HCT116 (cell line): Measurements from ENCODE around the gene RAB4B. TPM values are rescaled to one million over a fixed set of nuclear protein-coding genes. Genes with fewer than 3 reads are reported as not detected.

Experiments used
- ATAC-seq: fragments of 200-7000 bp; cut with Tn5 transposase; 2 replicates; pipeline ENCODE4 v1.9.1; 2020; ENCODE audit warnings: mild to moderate bottlenecking, moderate library complexity
- BruUV-seq: library from RNA; stranded (reverse); fragments of 400-500 nt; replicated peaks from 2 replicates; lab custom pipeline; 2021; lab: Mats Ljungman, UMichigan
- CTCF ChIA-PET: fragments of 300-600 bp; sonication (Branson Sonifier 250); formaldehyde crosslinking; loops from one replicate; lab custom pipeline; 2021; ENCODE audit warnings: antibody characterized with exemption; lab: Charles Lee
- POLR2A ChIA-PET: fragments of 300-600, 350-600 bp; sonication (Branson Sonifier 250); formaldehyde crosslinking; loops from one replicate; lab custom pipeline; 2021; ENCODE audit warnings: antibody characterized with exemption; lab: Charles Lee
- RAD21 ChIA-PET, 2 experiments: fragments of 300-600 bp; sonication (Branson Sonifier 250); formaldehyde crosslinking; loops; one replicate each; lab custom pipeline; 2023; ENCODE audit warnings: low total read pairs in 2 of 2; ENCODE audit not compliant: uncharacterized antibody in 2 of 2, unreplicated experiment in 2 of 2, low non-redundant PET in 1 of 2; lab: Charles Lee
- DNase-seq: peaks from one replicate; pipeline ENCODE4 v3.0.0-alpha.2; 2010; ENCODE audit warnings: low read depth, low spot score
- H2AFZ ChIP-seq: fragments of 200-600 bp; shearing (Covaris generic), sonication (generic); 2 replicates; pipeline ENCODE4 v1.6.1; 2017; ENCODE audit warnings: low read depth, mixed run types, mixed read lengths, antibody characterized with exemption, low read length; ENCODE audit not compliant: poor library complexity, severe bottlenecking
- H3K27ac ChIP-seq: 2 replicates; pipeline ENCODE4 v1.5.1; 2012; ENCODE audit warnings: low read depth, low read length
- H3K27me3 ChIP-seq: fragments of 200-600 bp; sonication (generic); 2 replicates; pipeline ENCODE4 v1.6.1; 2016; ENCODE audit warnings: mixed run types, low read length, mixed read lengths; ENCODE audit not compliant: insufficient read depth
- H3K36me3 ChIP-seq, 2 experiments: fragments of 200-500 bp in 1 of 2; fragments of 200-600 bp in 1 of 2; sonication (Bioruptor generic) in 1 of 2; sonication (generic) in 1 of 2; 2 replicates each; pipeline versions ENCODE4 v1.5.1 to v1.6.1; 2014 to 2016; ENCODE audit warnings: low read length in 2 of 2, inconsistent platforms in 1 of 2, mixed read lengths in 1 of 2, mixed run types in 1 of 2; ENCODE audit not compliant: insufficient read depth in 2 of 2, control insufficient read depth in 1 of 2
- H3K4me1 ChIP-seq, 2 experiments: fragments of 200-600 bp in 1 of 2; sonication (generic) in 1 of 2; 2 replicates each; pipeline versions ENCODE4 v1.5.1 to v1.6.1; 2012 to 2017; ENCODE audit warnings: low read length in 2 of 2, inconsistent platforms in 1 of 2, mild to moderate bottlenecking in 1 of 2, mixed read lengths in 1 of 2, mixed run types in 1 of 2, moderate library complexity in 1 of 2; ENCODE audit not compliant: insufficient read depth in 2 of 2, control insufficient read depth in 1 of 2
- H3K4me2 ChIP-seq: fragments of 200-600 bp; sonication (generic); 2 replicates; pipeline ENCODE4 v1.6.1; 2017; ENCODE audit warnings: mixed run types, low read length, mixed read lengths
- H3K4me3 ChIP-seq, 2 experiments: fragments of 200-600 bp in 1 of 2; sonication (generic) in 1 of 2; replicated peaks in 1 of 2; 2 replicates each; pipeline ENCODE4 v1.5.1; 2011 to 2016; ENCODE audit warnings: low read length in 2 of 2, control low read depth in 1 of 2, low read depth in 1 of 2, mild to moderate bottlenecking in 1 of 2, mixed read lengths in 1 of 2, mixed run types in 1 of 2
- H3K79me2 ChIP-seq: fragments of 200-600 bp; sonication (generic); 2 replicates; pipeline ENCODE4 v1.6.1; 2017; ENCODE audit warnings: mild to moderate bottlenecking, mixed run types, low read length, moderate library complexity, mixed read lengths; ENCODE audit not compliant: insufficient read depth
- H3K9ac ChIP-seq: fragments of 200-600 bp; sonication (generic); 2 replicates; pipeline ENCODE4 v1.6.1; 2016; ENCODE audit warnings: low read length, mixed read lengths
- H3K9me2 ChIP-seq: fragments of 200-600 bp; sonication (generic), shearing (Covaris generic); 2 replicates; pipeline ENCODE4 v1.6.1; 2017; ENCODE audit warnings: mixed run types, mild to moderate bottlenecking, moderate library complexity; ENCODE audit not compliant: insufficient read depth
- H3K9me3 ChIP-seq, 2 experiments: fragments of 200-500 bp in 1 of 2; fragments of 200-600 bp in 1 of 2; sonication (Bioruptor generic) in 1 of 2; sonication (generic) in 1 of 2; 2 replicates each; pipeline ENCODE4 v1.6.1; 2014 to 2017; ENCODE audit warnings: low read length in 2 of 2, mixed read lengths in 2 of 2, inconsistent platforms in 1 of 2, low read depth in 1 of 2, mild to moderate bottlenecking in 1 of 2, mixed run types in 1 of 2, moderate library complexity in 1 of 2; ENCODE audit not compliant: control insufficient read depth in 1 of 2, insufficient read depth in 1 of 2
- H4K20me1 ChIP-seq: fragments of 200-600 bp; sonication (generic), shearing (Covaris generic); 2 replicates; pipeline ENCODE4 v1.6.1; 2017; ENCODE audit warnings: mixed run types, mild to moderate bottlenecking, moderate library complexity; ENCODE audit not compliant: insufficient read depth
- CTCF ChIP-seq, 3 experiments: fragments of 200-600 bp in 1 of 3; sonication (generic) in 1 of 3; IDR thresholded peaks in 2 of 3; conservative IDR thresholded peaks in 1 of 3; 2 replicates each; pipeline ENCODE4 v1.5.1; 2012 to 2017; ENCODE audit warnings: low read depth in 2 of 3, low read length in 2 of 3, antibody characterized with exemption in 1 of 3, borderline replicate concordance in 1 of 3, control low read depth in 1 of 3, mild to moderate bottlenecking in 1 of 3, mixed read lengths in 1 of 3, mixed run types in 1 of 3, moderate library complexity in 1 of 3; ENCODE audit not compliant: insufficient read depth in 1 of 3
- POLR2AphosphoS5 ChIP-seq: IDR thresholded peaks from 2 replicates; pipeline ENCODE4 v1.6.1; 2011; ENCODE audit warnings: mild to moderate bottlenecking, low read depth, low read length, moderate library complexity
- RAD21 ChIP-seq: IDR thresholded peaks from 2 replicates; pipeline ENCODE4 v1.6.1; 2012; ENCODE audit warnings: low read depth, mild to moderate bottlenecking
- ZBTB33 ChIP-seq: IDR thresholded peaks from 2 replicates; pipeline ENCODE4 v1.6.1; 2011; ENCODE audit warnings: mild to moderate bottlenecking, low read length, moderate library complexity; ENCODE audit not compliant: insufficient replicate concordance; ENCODE audit errors: extremely low read depth
- ZNF274 ChIP-seq: fragments of 200-500 bp; sonication (Bioruptor generic); IDR thresholded peaks from 2 replicates; pipeline ENCODE4 v1.6.1; 2014; ENCODE audit warnings: mild to moderate bottlenecking, low read depth, low read length, inconsistent platforms
- intact Hi-C: fragments of 100-400 bp; cut with micrococcal nuclease; formaldehyde crosslinking; loops from 2 replicates; pipeline ENCODE4 v1.10.0; 2022
- total RNA-seq: library from RNA; stranded (reverse); gene quantifications from one replicate; pipeline ENCODE4 v1.2.1, GENCODE V29; 2021; ENCODE audit not compliant: unreplicated experiment

RAB4B gene
- total RNA-seq, 1 experiment from 2014 or later, result 18.7 TPM

- no peak for DNase-seq
- POLR2A ChIA-PET, result interaction anchor here (1.5 kb wide), 1 partner anchor 9 kb away, joined by 3 read pairs; the partner anchor contains the start of gene EGLN2
Measured at GRCh38 chr19:40807147-40808020, 29.3 kb downstream of the RAB4B start.

More at GRCh38 chr19:40807147-40808020, 29.3 kb downstream of the RAB4B start:
- Histone ChIP-seq H3K79me2 (peaks cover 56% of the 10 kb centered on the region), H3K9me3 (no peaks in the 10 kb centered on the region), H3K27ac (peak overlapping the region; percentile 19; the same call in 1 of the 2 replicates), H3K4me3 (no peak overlapping the region), H4K20me1 (peaks cover 4% of the 10 kb centered on the region; the same call in 1 of the 2 replicates), H2AFZ (no peak overlapping the region), H3K27me3 (no peaks in the 10 kb centered on the region), H3K4me2 (peak overlapping the region; percentile 24; the same call in 1 of the 2 replicates), H3K4me1 (peaks cover 22 to 67% of the 10 kb centered on the region in 2 experiments), H3K9me2 (no peaks in the 10 kb centered on the region), H3K9ac (no peak overlapping the region; the same call in 1 of the 2 replicates), H3K36me3 (peaks cover 10 to 13% of the 10 kb centered on the region in 2 experiments; a peak in 2 of 4 replicates)
- intact Hi-C loops, result loop anchor here (2.0 kb wide), 1 partner anchor 145 kb away; no protein-coding TSS in a partner anchor
- TF ChIP-seq ZBTB33, result no peak
- peak; percentile 56 for TF ChIP-seq RAD21
- TF ChIP-seq POLR2AphosphoS5, result 0 out of 2 replicates have a peak, but pooled peaks have one; percentile 3
- peak; percentile 36 to 62 (median 61); a peak in 4 of 6 replicates for TF ChIP-seq CTCF (IDR thresholded peaks at IDR 0.05 in 2 of 3, conservative IDR thresholded peaks at IDR 0.05 in 1 of 3; ENCODE audit: borderline replicate concordance in 1 of 3, insufficient read depth in 1 of 3, low read depth in 2 of 3, low read length in 2 of 3)
- no peak for TF ChIP-seq ZNF274
- ChIA-PET RAD21 (interaction anchor here in 1 of 2 experiments (1.2 kb wide), 1 partner anchor 144 kb away, joined by 3 read pairs; no protein-coding TSS in a partner anchor), CTCF (interaction anchor here (0.6 to 2.1 kb wide), 12 partner anchors 9 to 193 kb away, joined by 3 to 23 read pairs (median 6); partner anchors contain the start of genes ACTMAP, EGLN2, RAB4B and SNRPA)
- no TSS peak for BruUV-seq
- ATAC-seq, result peak; percentile 37
